ENCODE results near the gene WDR48. TPM values are rescaled to one million over a fixed set of nuclear protein-coding genes. Genes with fewer than 3 reads are reported as not detected.

The WDR48 gene
- total and polyA plus RNA-seq, 4 donors: 17.3 to 39.3 (median 28.4) TPM

- no peak overlapping the region for H3K27ac ChIP-seq (ENCODE audit: low read depth in 1 of 2, low read length in 2 of 2)
- DNase-seq (no peak), ATAC-seq (ENCODE audit: low FRiP score) (no peak)
- H3K4me1 ChIP-seq (ENCODE audit: control insufficient read depth in 1 of 2, insufficient read depth in 2 of 2, low read length in 2 of 2): no peaks in the 10 kb centered on the region
- H3K27me3 ChIP-seq (ENCODE audit: control insufficient read depth in 1 of 2, insufficient read depth in 2 of 2, low read length in 1 of 2): no peaks in the 10 kb centered on the region
- intact Hi-C loops (cut with DNase I): no loop called here
- no peak overlapping the region for H3K4me3 ChIP-seq (ENCODE audit: low read length in 2 of 2)
- no peaks in the 10 kb centered on the region for H3K9me3 ChIP-seq (ENCODE audit: control insufficient read depth, low read length)
- WGBS, 2 donors: 88 to 96% methylated on average over 2 of the region's 2 CpGs
- peaks cover 0 to 9% of the 10 kb centered on the region in 2 donors for H3K36me3 ChIP-seq (ENCODE audit: control insufficient read depth in 1 of 2, insufficient read depth in 2 of 2, low read length in 1 of 2)
Measured at GRCh38 chr3:39140341-39140971, 88.6 kb downstream of the WDR48 start.

DNA sequence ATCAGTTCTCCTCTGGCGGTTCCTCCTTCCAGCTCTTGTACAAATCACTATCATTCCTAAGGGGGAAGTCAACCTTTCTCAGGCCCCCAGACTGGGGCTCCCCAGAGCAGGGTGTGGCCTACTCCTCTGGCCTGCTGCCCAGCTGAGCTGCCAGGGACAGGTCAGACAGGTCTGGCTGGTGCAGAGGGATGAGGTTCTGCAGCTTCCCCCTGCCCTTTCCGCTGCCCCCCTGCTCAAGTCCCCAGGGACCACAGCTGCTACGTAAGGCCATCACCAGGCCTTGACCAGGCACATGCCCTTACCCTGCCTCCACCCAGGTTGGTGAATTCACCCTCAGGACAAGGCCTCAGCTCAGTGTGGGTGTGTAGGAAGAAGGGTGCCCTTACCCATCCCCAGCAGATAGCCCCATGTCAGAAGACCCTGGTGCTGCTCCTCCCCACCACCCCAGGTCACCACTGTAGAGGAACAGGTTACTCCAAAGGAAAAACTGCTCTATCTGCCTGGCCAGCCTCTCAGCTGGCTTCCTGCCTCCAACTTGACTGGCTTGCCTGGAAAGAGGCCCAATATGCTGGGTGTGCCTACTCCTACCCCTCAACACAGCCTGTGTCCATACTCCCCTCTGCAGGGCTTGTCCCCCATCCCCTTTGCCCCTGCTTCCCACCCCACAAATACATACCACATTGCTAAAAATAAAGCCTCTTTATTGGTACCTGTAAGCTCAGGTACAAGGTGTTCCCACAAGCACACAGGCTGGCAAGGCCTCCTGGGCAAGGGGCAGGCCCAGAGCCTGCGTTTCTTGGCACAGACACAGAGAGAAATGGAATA is 89.6 kb downstream of the WDR48 start:
- 15 to 26% methylated on average over 4 of the region's 4 CpGs for WGBS, 2 donors
- no peaks in the 10 kb centered on the region for H3K9me3 ChIP-seq (ENCODE audit: control insufficient read depth, low read length)
- no peak for DNase-seq
- H3K4me1 ChIP-seq (ENCODE audit: control insufficient read depth in 1 of 2, insufficient read depth in 2 of 2, low read length in 2 of 2): peaks cover 0 to 1% of the 10 kb centered on the region in 2 donors
- H3K27me3 ChIP-seq (ENCODE audit: control insufficient read depth in 1 of 2, insufficient read depth in 2 of 2, low read length in 1 of 2): no peaks in the 10 kb centered on the region
- peak; percentile 32 for ATAC-seq (ENCODE audit: low FRiP score)
- peaks cover 0 to 11% of the 10 kb centered on the region in 2 donors for H3K36me3 ChIP-seq (ENCODE audit: control insufficient read depth in 1 of 2, insufficient read depth in 2 of 2, low read length in 1 of 2)
- intact Hi-C loops (cut with DNase I): no loop called here
- peak overlapping the region in 1 of 2 donors; percentile 39 for H3K27ac ChIP-seq (ENCODE audit: low read depth in 1 of 2, low read length in 2 of 2)
- H3K4me3 ChIP-seq (ENCODE audit: low read length in 2 of 2): no peak overlapping the region

DNA sequence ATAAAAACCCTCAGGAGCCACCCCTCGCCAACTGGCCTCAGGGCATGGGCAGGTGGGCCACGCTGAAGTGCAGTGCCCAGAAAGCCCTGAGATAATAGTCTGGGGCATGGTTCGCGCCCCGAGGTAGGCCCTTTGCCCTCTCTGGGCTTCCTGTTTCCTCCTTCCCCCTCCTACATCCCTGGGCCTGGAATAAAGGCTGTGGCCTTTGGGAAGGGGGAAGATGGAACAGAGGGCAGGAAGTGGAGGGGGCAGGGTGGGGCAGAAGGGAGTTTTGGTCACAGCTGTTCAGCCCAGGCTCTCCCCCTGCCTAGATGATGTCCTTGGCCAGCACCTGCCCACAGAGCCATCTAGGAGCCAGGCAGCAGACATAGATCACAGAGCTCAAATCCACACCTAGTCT is 90.3 kb downstream of the WDR48 start:
- H3K36me3 ChIP-seq (ENCODE audit: control insufficient read depth in 1 of 2, insufficient read depth in 2 of 2, low read length in 1 of 2): peaks cover 0 to 11% of the 10 kb centered on the region in 2 donors
- peaks cover 0 to 3% of the 10 kb centered on the region in 2 donors for H3K4me1 ChIP-seq (ENCODE audit: control insufficient read depth in 1 of 2, insufficient read depth in 2 of 2, low read length in 2 of 2)
- DNase-seq: no peak
- H3K27me3 ChIP-seq (ENCODE audit: control insufficient read depth in 1 of 2, insufficient read depth in 2 of 2, low read length in 1 of 2): no peaks in the 10 kb centered on the region
- 54 to 59% methylated on average over 5 of the region's 5 CpGs for WGBS, 2 donors
- no peaks in the 10 kb centered on the region for H3K9me3 ChIP-seq (ENCODE audit: control insufficient read depth, low read length)
- ATAC-seq (ENCODE audit: low FRiP score): no peak
- no peak overlapping the region for H3K27ac ChIP-seq (ENCODE audit: low read depth in 1 of 2, low read length in 2 of 2)
- intact Hi-C loops (cut with DNase I): no loop called here
- H3K4me3 ChIP-seq (ENCODE audit: low read length in 2 of 2): no peak overlapping the region

DNA sequence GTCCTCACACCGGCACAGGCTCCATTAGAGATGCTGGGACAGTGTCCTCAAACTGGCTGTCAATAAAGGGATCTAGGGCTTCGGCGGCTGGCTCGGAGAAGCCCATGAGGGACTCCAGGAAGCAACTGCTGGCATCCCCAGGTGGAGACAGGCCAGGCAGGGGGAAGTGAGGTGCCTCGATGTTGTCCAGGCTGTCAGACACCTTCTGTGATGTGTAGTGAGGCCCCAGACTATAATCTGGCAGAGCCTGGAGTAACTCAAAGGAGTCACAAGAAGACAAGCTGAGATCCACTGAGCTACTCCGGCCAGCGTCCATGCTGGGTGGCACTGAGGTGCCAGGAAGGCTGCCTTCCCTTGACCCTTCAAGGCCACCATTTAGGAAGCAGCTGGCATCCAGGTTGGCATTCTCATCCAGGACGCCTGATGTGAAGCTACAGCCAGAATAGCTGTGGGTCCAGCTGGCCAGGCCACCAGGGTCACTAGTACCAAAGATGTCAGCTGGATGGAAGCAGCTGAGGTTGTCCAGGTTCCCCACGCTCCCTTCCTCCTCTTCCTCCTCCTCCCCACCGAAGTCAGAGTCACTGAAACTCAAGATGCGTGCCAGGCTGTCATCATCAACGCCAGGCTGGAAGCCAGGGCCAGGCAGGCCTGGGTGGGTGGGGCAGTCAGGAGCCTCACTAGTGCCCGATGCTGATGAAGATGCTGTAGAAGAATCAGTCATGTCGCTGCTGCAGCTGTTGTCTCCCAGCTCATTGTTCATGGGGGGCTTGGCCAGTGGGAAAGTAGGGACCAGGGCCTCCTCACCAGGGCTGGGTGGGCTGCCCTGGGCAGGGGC is 91.5 kb downstream of the WDR48 start:
- intact Hi-C loops (cut with DNase I): no loop called here
- Histone ChIP-seq H3K27me3 (ENCODE audit: control insufficient read depth in 1 of 2, insufficient read depth in 2 of 2, low read length in 1 of 2) (no peaks in the 10 kb centered on the region), H3K36me3 (ENCODE audit: control insufficient read depth in 1 of 2, insufficient read depth in 2 of 2, low read length in 1 of 2) (peaks cover 0 to 11% of the 10 kb centered on the region in 2 donors), H3K4me1 (ENCODE audit: control insufficient read depth in 1 of 2, insufficient read depth in 2 of 2, low read length in 2 of 2) (peaks cover 0 to 7% of the 10 kb centered on the region in 2 donors), H3K9me3 (ENCODE audit: control insufficient read depth, low read length) (no peaks in the 10 kb centered on the region), H3K4me3 (ENCODE audit: low read length in 2 of 2) (no peak overlapping the region), H3K27ac (ENCODE audit: low read depth in 1 of 2, low read length in 2 of 2) (no peak overlapping the region)
- ATAC-seq (ENCODE audit: low FRiP score) (no peak), DNase-seq (no peak)
- WGBS, 2 donors: 58 to 63% methylated on average over 14 of the region's 14 CpGs

DNA sequence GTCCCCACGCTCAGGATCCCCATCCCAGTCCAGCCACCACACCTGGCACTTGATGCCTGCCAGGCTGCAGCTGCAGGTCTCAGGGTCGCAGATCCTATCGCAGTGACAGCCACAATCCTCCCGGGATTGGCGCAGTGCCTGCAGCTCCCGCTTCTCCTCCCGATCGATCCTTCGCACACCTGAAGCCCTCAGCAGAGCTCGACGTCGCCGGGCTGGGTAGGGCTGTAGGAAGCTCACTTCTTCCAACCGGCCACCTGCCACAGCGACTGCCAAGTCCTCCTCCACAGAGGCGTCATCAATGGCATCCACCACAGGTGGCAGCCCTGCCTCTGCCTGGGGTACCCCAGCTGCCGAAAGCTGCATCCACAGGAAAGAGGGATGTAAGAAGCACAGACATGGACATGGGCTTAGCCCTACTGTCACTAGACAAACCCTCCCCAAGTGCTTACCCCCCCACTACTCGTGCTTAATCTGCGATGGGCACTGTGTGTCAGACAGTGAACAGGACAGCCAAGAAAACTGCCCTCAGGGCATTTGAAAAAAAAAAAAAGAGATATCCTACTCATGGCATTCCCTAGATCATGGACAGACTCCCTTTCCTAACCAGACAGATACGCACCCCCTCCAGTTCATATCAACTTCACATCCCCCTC is 92.4 kb downstream of the WDR48 start:
- no peak overlapping the region for H3K4me3 ChIP-seq (ENCODE audit: low read length in 2 of 2)
- peaks cover 4 to 7% of the 10 kb centered on the region in 2 donors for H3K4me1 ChIP-seq (ENCODE audit: control insufficient read depth in 1 of 2, insufficient read depth in 2 of 2, low read length in 2 of 2)
- intact Hi-C loops (cut with DNase I): no loop called here
- no peak overlapping the region for H3K27ac ChIP-seq (ENCODE audit: low read depth in 1 of 2, low read length in 2 of 2)
- H3K9me3 ChIP-seq (ENCODE audit: control insufficient read depth, low read length): no peaks in the 10 kb centered on the region
- no peak for ATAC-seq (ENCODE audit: low FRiP score)
- 86 to 88% methylated on average over 20 of the region's 20 CpGs for WGBS, 2 donors
- DNase-seq: no peak
- H3K36me3 ChIP-seq (ENCODE audit: control insufficient read depth in 1 of 2, insufficient read depth in 2 of 2, low read length in 1 of 2): peaks cover 0 to 11% of the 10 kb centered on the region in 2 donors
- no peaks in the 10 kb centered on the region for H3K27me3 ChIP-seq (ENCODE audit: control insufficient read depth in 1 of 2, insufficient read depth in 2 of 2, low read length in 1 of 2)

GRCh38 chr3:39144748-39145380 is 93.0 kb downstream of the WDR48 start:
- DNase-seq (no peak), ATAC-seq (ENCODE audit: low FRiP score) (no peak)
- H3K4me1 ChIP-seq (ENCODE audit: control insufficient read depth in 1 of 2, insufficient read depth in 2 of 2, low read length in 2 of 2): peaks cover 10% of the 10 kb centered on the region in 2 donors
- peaks cover 0 to 11% of the 10 kb centered on the region in 2 donors for H3K36me3 ChIP-seq (ENCODE audit: control insufficient read depth in 1 of 2, insufficient read depth in 2 of 2, low read length in 1 of 2)
- no peaks in the 10 kb centered on the region for H3K9me3 ChIP-seq (ENCODE audit: control insufficient read depth, low read length)
- no peaks in the 10 kb centered on the region for H3K27me3 ChIP-seq (ENCODE audit: control insufficient read depth in 1 of 2, insufficient read depth in 2 of 2, low read length in 1 of 2)
- intact Hi-C loops (cut with DNase I): no loop called here
- no peak overlapping the region for H3K4me3 ChIP-seq (ENCODE audit: low read length in 2 of 2)
- no peak overlapping the region for H3K27ac ChIP-seq (ENCODE audit: low read depth in 1 of 2, low read length in 2 of 2)
- WGBS, 2 donors: 92 to 93% methylated on average over 23 of the region's 23 CpGs

GRCh38 chr3:39146083-39146501 is 94.3 kb downstream of the WDR48 start:
- ATAC-seq (ENCODE audit: low FRiP score): no peak

More at GRCh38 chr3:39146083-39146501, 94.3 kb downstream of the WDR48 start:
- peak overlapping the region in 1 of 2 donors; percentile 65 for H3K27ac ChIP-seq (ENCODE audit: low read depth in 1 of 2, low read length in 2 of 2)
- H3K27me3 ChIP-seq (ENCODE audit: control insufficient read depth in 1 of 2, insufficient read depth in 2 of 2, low read length in 1 of 2): no peaks in the 10 kb centered on the region
- WGBS, 2 donors: 50 to 56% methylated on average over 11 of the region's 11 CpGs
- peaks cover 0 to 11% of the 10 kb centered on the region in 2 donors for H3K36me3 ChIP-seq (ENCODE audit: control insufficient read depth in 1 of 2, insufficient read depth in 2 of 2, low read length in 1 of 2)
- DNase-seq: peak in 1 of 2 donors; percentile 75
- peaks cover 10% of the 10 kb centered on the region in 2 donors for H3K4me1 ChIP-seq (ENCODE audit: control insufficient read depth in 1 of 2, insufficient read depth in 2 of 2, low read length in 2 of 2)
- intact Hi-C loops (cut with DNase I): loop anchor here in 1 of 2 donors (2.0 kb wide), 1 partner anchor 39 kb away; the partner anchor contains the start of genes GORASP1 and TTC21A
- H3K4me3 ChIP-seq (ENCODE audit: low read length in 2 of 2): no peak overlapping the region
- H3K9me3 ChIP-seq (ENCODE audit: control insufficient read depth, low read length): no peaks in the 10 kb centered on the region
